GM21381 (cell line): ENCODE data around the gene RWDD1.
A peak's percentile ranks its signal among the peaks of the same experiment; 100 is the strongest.

ENCODE experiments used
- ATAC-seq: cut with Tn5 transposase; IDR thresholded peaks from one replicate; pipeline ENCODE4 v1.9.1; 2021; ENCODE audit warnings: mild to moderate bottlenecking, moderate library complexity; ENCODE audit not compliant: unreplicated experiment

The RWDD1 gene

DNA sequence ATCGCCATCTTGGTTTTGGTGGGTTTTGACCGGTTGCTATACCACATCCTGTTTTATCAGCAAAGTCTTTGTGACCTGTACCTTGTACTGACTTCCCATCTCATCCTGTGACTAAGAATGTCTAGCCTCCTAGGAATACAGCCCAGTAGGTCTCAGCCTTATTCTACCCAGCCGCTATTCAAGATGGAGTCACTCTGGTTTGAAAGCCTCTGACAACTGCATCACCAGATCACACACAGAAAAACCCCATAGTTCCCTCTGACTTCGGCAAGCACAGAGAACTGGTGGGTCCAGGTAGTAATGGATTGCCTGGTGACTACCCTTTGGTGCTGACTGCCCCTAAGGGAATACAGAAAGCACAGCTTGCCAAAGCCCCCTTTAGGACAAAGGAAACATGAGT is 34.6 kb downstream of the RWDD1 start:
- ATAC-seq, result no peak

DNA sequence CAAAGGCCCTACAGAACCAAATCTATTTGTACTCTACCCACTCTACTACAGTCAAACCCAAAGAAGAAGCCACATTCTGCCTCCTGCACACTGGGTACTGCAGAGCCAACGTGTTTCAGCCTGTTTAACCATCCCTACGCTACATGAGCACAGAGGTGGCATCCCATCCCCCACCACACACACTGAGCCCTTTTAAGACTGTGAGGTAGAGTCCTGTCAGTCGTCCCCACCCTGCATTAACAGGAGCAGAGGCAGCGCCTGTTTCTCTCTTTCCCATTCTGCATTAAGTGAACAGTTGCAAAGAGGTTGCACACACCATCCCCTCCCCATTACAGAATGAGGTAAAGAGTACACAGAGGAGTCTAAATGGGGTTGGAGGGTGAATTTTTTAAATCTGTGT is 39.8 kb downstream of the RWDD1 start:
- ATAC-seq, result no peak

GRCh38 chr6:116615937-116616736 is 44.8 kb downstream of the RWDD1 start, which contains the start of gene RSPH4A:
Gene RSPH4A, plus strand, starts transcription at chr6:116616479. Its CDS starts 145 bp downstream, at chr6:116616624.
- peak; percentile 99 for ATAC-seq

GRCh38 chr6:116616737-116617053 is 45.4 kb downstream of the RWDD1 start:
- peak; percentile 27 for ATAC-seq

- no peak for ATAC-seq
Measured at GRCh38 chr6:116624036-116624805, 52.9 kb downstream of the RWDD1 start.

DNA sequence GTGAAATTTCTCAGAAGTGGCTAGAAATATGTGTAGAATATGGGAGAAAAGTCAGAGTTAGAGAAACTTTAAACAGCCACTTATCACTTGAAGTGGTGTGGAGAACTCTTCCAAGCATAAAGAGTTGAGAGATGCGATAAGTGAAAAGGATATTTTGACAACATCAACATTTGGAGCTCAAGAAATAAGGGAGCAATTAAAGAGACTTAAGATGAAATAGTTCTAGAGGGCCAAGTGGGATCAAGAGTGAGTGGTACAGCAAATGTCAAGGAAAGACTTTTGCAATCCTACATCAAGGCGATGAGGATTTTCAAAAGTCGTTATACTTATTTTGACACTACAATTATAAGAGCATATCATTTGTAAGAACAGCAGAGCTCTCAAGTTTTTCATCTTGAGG is 54.6 kb downstream of the RWDD1 start:
- no peak for ATAC-seq

DNA sequence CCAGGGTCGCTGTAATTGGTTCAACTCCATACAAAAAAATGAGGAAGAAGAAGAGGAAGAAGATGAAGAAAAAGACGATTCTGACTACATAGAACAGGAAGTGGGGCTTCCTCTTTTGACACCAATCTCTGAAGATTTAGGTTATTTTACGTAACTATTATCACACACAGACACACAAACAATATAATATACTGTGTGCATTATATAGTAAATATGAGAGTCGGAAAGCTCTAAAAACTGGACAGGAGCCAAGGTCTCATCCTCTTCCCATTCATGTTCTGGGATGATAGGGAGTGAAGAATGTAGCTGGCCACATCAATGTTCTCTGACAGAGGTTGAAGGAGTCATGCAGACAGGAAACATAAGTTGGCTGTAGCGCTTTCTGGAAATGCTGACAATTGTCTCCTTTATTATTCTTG is 58.3 kb downstream of the RWDD1 start:
- no peak for ATAC-seq

GRCh38 chr6:116631379-116631990 is 60.2 kb downstream of the RWDD1 start:
- ATAC-seq, result no peak

DNA sequence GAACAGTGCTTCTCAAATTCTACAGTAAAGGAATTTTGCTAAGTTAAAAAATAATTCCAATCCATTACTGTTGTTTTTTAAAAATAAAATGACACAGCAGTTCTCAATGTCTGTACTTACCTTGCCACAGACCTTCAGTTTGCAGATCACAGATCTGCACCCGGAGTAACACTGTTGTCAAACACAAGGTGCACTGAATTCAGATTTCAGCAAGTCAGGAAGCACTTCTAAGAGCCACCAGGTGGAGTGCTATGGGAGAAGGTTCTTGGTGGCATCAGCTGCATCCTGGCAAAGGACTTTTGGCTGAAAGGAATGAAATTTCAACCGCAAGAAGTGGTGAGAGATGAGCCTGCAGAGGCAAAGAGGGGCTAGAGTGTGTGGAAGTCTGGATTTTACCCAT is 62.4 kb downstream of the RWDD1 start:
- ATAC-seq, result no peak
